ENCODE measurements around the gene GINS3. TPM values are rescaled to one million over a fixed set of nuclear protein-coding genes. Genes with fewer than 3 reads are reported as not detected.

The GINS3 gene
- total RNA-seq, 1 experiment from 2014 or later = 4.2 TPM

GRCh38 chr16:58367252-58367651, 25.0 kb upstream of the GINS3 start:
- Mint-ChIP-seq H3K9me3 (ENCODE audit: unreplicated experiment) (no peaks in the 10 kb centered on the region), H3K27ac (ENCODE audit: low read depth, unreplicated experiment) (no peak overlapping the region), H3K36me3 (ENCODE audit: insufficient read depth, unreplicated experiment) (no peaks in the 10 kb centered on the region), H3K4me1 (ENCODE audit: insufficient read depth, unreplicated experiment) (peaks cover 7% of the 10 kb centered on the region), H3K27me3 (ENCODE audit: insufficient read depth, unreplicated experiment) (peaks cover 26% of the 10 kb centered on the region), H3K4me3 (ENCODE audit: unreplicated experiment) (no peak overlapping the region)
- DNase-seq (ENCODE audit: unreplicated experiment) = no peak
- intact Hi-C loops (cut with micrococcal nuclease) = no loop called here
- ChIA-PET POLR2A (interaction anchor here (1.4 to 2.1 kb wide), 3 partner anchors 9 to 84 kb away, joined by 4 to 7 read pairs (median 4); partner anchors contain the start of gene GINS3), CTCF (interaction anchor here (0.5 to 1.1 kb wide), 2 partner anchors 20 to 140 kb away, joined by 3 to 4 read pairs; no protein-coding TSS in a partner anchor)
- TF ChIP-seq CTCF (IDR thresholded peaks at IDR 0.05; ENCODE audit: unreplicated experiment) = no peak
- no TSS peak for BruUV-seq (replicated peaks)

GRCh38 chr16:58371841-58372240, 20.4 kb upstream of the GINS3 start:
- ChIA-PET POLR2A (no interaction called here), CTCF (no interaction called here)
- no peaks in the 10 kb centered on the region for H3K4me1 Mint-ChIP-seq (ENCODE audit: insufficient read depth, unreplicated experiment)
- no peak for DNase-seq (ENCODE audit: unreplicated experiment)
- no peak overlapping the region for H3K27ac Mint-ChIP-seq (ENCODE audit: low read depth, unreplicated experiment)
- no peak for TF ChIP-seq CTCF (IDR thresholded peaks at IDR 0.05; ENCODE audit: unreplicated experiment)
- no peak overlapping the region for H3K4me3 Mint-ChIP-seq (ENCODE audit: unreplicated experiment)
- no TSS peak for BruUV-seq (replicated peaks)
- H3K36me3 Mint-ChIP-seq (ENCODE audit: insufficient read depth, unreplicated experiment) = no peaks in the 10 kb centered on the region
- intact Hi-C loops (cut with micrococcal nuclease) = no loop called here
- H3K27me3 Mint-ChIP-seq (ENCODE audit: insufficient read depth, unreplicated experiment) = peaks cover 51% of the 10 kb centered on the region
- H3K9me3 Mint-ChIP-seq (ENCODE audit: unreplicated experiment) = no peaks in the 10 kb centered on the region

- Mint-ChIP-seq H3K4me1 (ENCODE audit: insufficient read depth, unreplicated experiment) (no peaks in the 10 kb centered on the region), H3K36me3 (ENCODE audit: insufficient read depth, unreplicated experiment) (no peaks in the 10 kb centered on the region), H3K27me3 (ENCODE audit: insufficient read depth, unreplicated experiment) (peaks cover 27% of the 10 kb centered on the region), H3K4me3 (ENCODE audit: unreplicated experiment) (no peak overlapping the region), H3K9me3 (ENCODE audit: unreplicated experiment) (no peaks in the 10 kb centered on the region), H3K27ac (ENCODE audit: low read depth, unreplicated experiment) (no peak overlapping the region)
- DNase-seq (ENCODE audit: unreplicated experiment) = no peak
- CTCF ChIA-PET = no interaction called here
- POLR2A ChIA-PET = no interaction called here
- intact Hi-C loops (cut with micrococcal nuclease) = no loop called here
- TF ChIP-seq CTCF (IDR thresholded peaks at IDR 0.05; ENCODE audit: unreplicated experiment) = no peak
- BruUV-seq (replicated peaks) = no TSS peak
Observed at GRCh38 chr16:58375386-58375785, 16.9 kb upstream of the GINS3 start.

GRCh38 chr16:58377932-58378331, 14.3 kb upstream of the GINS3 start:
- H3K9me3 Mint-ChIP-seq (ENCODE audit: unreplicated experiment) = no peaks in the 10 kb centered on the region
- intact Hi-C loops (cut with micrococcal nuclease) = no loop called here
- H3K4me1 Mint-ChIP-seq (ENCODE audit: insufficient read depth, unreplicated experiment) = no peaks in the 10 kb centered on the region
- peaks cover 18% of the 10 kb centered on the region for H3K27me3 Mint-ChIP-seq (ENCODE audit: insufficient read depth, unreplicated experiment)
- no peaks in the 10 kb centered on the region for H3K36me3 Mint-ChIP-seq (ENCODE audit: insufficient read depth, unreplicated experiment)
- POLR2A ChIA-PET = no interaction called here
- CTCF ChIA-PET = no interaction called here
- no peak for DNase-seq (ENCODE audit: unreplicated experiment)
- no peak overlapping the region for H3K27ac Mint-ChIP-seq (ENCODE audit: low read depth, unreplicated experiment)
- H3K4me3 Mint-ChIP-seq (ENCODE audit: unreplicated experiment) = no peak overlapping the region
- BruUV-seq (replicated peaks) = no TSS peak
- TF ChIP-seq CTCF (IDR thresholded peaks at IDR 0.05; ENCODE audit: unreplicated experiment) = no peak
